AG08396 (cell line): Measurements from ENCODE around the gene LIMK2.

Source experiments
- DNase-seq: peaks from one replicate; pipeline ENCODE4 v3.0.0; 2012; ENCODE audit warnings: low spot score, mixed read lengths

The LIMK2 gene

DNA sequence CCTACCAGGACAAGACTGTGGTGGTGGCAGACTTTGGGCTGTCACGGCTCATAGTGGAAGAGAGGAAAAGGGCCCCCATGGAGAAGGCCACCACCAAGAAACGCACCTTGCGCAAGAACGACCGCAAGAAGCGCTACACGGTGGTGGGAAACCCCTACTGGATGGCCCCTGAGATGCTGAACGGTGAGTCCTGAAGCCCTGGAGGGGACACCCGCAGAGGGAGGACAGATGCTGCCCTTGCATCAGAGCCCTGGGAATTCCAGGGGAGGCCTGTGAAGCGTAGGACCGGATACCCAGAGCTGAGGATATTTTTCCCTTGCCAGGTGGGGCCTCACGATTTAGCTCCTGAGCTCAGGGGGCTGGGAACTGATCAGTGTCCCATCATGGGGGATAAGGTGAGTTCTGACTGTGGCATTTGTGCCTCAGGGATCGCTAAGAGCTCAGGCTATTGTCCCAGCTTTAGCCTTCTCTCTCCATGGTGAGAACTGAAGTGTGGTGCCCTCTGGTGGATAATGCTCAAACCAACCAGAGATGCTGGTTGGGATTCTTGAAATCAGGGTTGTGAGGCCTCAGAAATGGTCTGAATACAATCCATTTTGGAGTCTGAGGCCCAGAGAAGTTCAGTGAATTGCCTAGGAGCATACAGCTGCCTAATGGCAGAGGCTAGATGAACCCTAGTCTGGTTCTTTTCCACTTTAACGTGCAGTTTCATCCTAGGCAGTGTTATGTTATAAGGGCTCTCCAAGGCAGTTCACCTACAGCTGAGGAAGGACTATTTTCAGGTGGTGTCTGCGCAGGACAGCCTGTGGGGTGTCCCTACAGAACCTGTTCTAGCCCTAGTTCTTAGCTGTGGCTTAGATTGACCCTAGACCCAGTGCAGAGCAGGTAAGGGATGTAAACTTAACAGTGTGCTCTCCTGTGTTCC, 60.7 kb downstream of the LIMK2 start:
- DNase-seq: peak; percentile 80

DNA sequence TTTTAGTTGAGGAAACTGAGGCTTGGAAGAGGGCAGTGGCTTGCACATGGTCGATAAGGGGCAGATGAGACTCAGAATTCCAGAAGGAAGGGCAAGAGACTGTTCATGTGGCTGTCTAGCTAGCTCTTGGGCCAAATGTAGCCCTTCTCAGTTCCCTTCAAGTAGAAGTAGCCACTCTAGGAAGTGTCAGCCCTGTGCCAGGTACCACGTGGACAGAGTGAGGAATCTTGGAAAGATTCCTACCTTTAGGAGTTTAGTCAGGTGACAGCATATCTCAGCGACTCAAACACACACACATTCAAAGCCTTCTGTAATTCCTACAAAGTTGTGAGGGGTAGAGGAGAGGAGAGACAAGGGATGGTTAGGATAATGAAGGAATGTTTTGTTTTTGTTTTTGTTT, 61.9 kb downstream of the LIMK2 start:
- DNase-seq: no peak

DNA sequence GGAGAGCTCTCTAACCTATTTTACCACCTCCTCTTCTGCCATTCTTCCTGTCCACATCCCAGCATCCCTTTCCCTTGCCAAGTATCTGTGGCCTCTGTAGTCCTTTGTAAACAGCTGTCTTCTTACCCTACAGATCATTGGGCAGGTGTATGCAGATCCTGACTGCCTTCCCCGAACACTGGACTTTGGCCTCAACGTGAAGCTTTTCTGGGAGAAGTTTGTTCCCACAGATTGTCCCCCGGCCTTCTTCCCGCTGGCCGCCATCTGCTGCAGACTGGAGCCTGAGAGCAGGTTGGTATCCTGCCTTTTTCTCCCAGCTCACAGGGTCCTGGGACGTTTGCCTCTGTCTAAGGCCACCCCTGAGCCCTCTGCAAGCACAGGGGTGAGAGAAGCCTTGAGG, 62.9 kb downstream of the LIMK2 start:
- no peak for DNase-seq

DNA sequence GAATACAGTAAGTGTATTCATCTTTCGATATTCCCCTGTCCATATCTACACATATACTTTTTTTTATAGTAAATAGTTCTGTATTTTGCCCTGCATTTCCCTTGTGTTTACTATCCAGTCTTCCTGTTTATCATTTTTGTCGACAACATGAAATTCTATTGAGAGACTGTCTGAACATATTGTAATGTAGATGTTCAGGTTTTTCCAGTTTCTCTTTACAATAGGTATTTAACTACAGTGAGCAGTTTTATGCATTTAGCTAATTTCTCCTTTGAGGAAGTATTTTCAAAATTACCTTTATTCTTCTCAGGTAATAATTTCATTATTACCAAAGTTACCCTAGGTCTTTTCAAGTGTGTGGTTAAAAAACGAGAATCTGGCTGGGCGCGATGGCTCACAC, 63.5 kb downstream of the LIMK2 start:
- no peak for DNase-seq

DNA sequence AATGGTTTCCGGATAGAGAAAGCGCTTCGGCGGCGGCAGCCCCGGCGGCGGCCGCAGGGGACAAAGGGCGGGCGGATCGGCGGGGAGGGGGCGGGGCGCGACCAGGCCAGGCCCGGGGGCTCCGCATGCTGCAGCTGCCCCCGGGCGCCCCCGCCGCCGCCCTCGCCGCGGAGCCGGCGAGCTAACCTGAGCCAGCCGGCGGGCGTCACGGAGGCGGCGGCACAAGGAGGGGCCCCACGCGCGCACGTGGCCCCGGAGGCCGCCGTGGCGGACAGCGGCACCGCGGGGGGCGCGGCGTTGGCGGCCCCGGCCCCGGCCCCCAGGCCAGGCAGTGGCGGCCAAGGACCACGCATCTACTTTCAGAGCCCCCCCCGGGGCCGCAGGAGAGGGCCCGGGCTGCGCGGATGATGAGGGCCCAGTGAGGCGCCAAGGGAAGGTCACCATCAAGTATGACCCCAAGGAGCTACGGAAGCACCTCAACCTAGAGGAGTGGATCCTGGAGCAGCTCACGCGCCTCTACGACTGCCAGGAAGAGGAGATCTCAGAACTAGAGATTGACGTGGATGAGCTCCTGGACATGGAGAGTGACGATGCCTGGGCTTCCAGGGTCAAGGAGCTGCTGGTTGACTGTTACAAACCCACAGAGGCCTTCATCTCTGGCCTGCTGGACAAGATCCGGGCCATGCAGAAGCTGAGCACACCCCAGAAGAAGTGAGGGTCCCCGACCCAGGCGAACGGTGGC, 64.5 kb downstream of the LIMK2 start:
- DNase-seq: no peak

DNA sequence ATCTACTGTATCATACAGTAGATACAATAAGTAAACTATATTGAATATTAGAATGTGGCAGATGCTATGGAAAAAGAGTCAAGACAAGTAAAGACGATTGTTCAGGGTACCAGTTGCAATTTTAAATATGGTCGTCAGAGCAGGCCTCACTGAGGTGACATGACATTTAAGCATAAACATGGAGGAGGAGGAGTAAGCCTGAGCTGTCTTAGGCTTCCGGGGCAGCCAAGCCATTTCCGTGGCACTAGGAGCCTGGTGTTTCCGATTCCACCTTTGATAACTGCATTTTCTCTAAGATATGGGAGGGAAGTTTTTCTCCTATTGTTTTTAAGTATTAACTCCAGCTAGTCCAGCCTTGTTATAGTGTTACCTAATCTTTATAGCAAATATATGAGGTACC, 65.6 kb downstream of the LIMK2 start:
- no peak for DNase-seq

DNA sequence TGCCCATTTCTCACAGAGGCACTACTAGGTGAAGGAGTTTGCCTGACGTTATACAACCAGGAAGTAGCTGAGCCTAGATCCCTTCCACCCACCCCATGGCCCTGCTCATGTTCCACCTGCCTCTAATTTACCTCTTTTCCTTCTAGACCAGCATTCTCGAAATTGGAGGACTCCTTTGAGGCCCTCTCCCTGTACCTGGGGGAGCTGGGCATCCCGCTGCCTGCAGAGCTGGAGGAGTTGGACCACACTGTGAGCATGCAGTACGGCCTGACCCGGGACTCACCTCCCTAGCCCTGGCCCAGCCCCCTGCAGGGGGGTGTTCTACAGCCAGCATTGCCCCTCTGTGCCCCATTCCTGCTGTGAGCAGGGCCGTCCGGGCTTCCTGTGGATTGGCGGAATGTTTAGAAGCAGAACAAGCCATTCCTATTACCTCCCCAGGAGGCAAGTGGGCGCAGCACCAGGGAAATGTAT, 66.1 kb downstream of the LIMK2 start:
- no peak for DNase-seq

- DNase-seq: no peak
Observed at GRCh38 chr22:31278626-31279326, 66.7 kb downstream of the LIMK2 start.

GRCh38 chr22:31279327-31279669, 67.2 kb downstream of the LIMK2 start:
- no peak for DNase-seq

- no peak for DNase-seq
Observed at GRCh38 chr22:31279821-31280505, 67.9 kb downstream of the LIMK2 start.

- no peak for DNase-seq
Observed at GRCh38 chr22:31281733-31282132, 69.6 kb downstream of the LIMK2 start.

DNA sequence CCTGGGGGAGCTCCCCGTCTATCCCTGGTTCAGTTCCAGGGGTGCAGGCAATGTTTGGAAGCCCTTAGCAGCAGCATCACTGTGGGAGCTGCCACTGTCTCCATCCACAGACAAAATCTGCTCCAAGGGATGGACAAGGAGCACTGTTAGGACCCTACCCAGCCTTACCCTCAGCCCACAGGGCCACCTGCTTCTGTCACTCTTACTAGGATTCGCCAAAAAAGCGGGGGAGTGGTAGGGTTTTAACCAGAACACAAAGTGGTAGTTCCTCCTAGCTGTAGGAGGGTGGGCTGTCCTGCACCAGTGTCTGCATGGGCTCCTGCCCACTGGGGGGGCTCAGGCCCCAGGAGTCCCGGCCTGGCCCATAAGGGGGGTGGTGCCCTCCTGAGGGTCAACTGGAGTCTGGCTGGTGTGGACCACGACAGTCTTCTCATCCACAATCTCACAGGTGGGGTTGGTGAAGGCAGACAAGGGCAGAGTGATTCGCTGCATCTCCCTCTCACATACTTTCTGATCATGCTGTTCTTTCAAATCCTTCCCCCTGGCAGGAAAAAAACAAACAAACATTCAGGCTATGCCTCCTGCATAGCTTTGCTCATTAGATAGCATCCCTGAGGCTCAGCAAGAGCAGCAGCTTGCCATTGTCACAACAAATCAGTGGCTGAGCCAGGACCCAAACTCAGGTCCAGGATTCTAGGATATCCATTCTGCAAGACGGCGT, 70.8 kb downstream of the LIMK2 start:
- DNase-seq: no peak

DNA sequence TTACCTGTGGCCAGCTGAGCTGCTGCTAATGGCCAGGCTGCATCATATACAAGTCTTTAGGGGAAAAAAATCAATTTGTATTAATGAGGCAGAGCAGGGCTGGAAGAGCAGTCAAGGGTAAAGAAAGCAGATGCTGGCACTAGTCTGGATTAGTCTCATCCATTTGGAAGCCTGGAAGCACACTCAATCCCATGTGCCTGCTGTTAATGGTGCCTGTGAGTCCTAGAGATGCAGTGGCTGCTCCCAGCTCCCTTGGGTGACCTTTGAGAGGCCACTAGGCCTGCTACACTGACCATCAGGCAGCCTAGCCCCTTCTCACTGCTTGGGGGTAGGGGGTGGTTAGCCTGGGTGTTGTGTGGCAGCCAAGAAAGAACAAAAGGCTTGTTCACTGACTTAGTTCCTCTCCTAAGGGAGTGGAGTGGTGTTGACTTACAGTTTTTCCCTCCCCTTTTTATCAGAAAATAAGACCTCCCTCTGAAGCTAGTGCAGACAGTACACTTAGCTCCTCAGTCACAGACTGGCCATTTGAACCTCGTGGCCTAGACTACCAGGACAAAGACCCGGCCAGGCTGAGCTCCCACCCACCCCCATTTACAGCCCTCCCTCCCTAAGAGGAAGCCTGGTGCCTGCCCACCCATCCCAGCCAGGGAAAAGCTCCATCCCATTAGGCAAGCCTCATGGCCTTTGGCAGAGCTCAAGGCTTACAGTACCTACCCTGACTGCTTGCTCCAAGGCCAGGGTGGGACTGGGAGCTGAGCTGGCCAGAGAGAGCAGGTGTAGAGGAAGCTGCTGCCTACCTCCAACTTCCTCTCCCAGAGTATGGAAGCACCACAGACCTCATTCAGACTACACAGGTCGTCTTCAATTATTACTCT, 72.4 kb downstream of the LIMK2 start:
- DNase-seq: no peak

GRCh38 chr22:31286360-31287255, 74.5 kb downstream of the LIMK2 start:
- no peak for DNase-seq

- DNase-seq: no peak
Observed at GRCh38 chr22:31287818-31288495, 75.9 kb downstream of the LIMK2 start.

GRCh38 chr22:31288496-31289240, 76.6 kb downstream of the LIMK2 start:
- no peak for DNase-seq

DNA sequence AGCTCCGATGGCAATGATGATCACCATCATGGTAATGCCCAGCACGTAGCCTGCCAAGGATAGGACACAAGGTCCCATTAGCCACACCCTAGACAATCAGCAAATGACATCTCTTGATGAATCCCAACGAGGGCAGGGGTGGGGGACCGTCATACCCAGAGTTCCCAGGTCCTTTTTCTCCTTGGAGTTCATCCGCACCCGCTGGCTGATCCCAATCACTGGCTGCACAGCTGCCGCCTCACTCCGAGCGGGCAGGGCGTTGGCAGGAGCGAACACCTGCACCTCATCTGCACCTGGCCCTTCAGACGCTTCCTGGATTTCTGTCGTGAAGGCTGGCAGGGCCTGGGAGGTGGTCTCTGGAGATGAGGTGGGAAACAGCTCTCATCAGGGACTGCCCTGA, 77.2 kb downstream of the LIMK2 start:
- no peak for DNase-seq
